Fibroblast of the conjunctiva (primary cell): Measurements from ENCODE around the gene ZNF536.

ENCODE experiments used
- DNase-seq: peaks from one replicate; pipeline ENCODE4 v3.0.0-alpha.2; 2010; ENCODE audit warnings: low read depth

ZNF536 gene

DNA sequence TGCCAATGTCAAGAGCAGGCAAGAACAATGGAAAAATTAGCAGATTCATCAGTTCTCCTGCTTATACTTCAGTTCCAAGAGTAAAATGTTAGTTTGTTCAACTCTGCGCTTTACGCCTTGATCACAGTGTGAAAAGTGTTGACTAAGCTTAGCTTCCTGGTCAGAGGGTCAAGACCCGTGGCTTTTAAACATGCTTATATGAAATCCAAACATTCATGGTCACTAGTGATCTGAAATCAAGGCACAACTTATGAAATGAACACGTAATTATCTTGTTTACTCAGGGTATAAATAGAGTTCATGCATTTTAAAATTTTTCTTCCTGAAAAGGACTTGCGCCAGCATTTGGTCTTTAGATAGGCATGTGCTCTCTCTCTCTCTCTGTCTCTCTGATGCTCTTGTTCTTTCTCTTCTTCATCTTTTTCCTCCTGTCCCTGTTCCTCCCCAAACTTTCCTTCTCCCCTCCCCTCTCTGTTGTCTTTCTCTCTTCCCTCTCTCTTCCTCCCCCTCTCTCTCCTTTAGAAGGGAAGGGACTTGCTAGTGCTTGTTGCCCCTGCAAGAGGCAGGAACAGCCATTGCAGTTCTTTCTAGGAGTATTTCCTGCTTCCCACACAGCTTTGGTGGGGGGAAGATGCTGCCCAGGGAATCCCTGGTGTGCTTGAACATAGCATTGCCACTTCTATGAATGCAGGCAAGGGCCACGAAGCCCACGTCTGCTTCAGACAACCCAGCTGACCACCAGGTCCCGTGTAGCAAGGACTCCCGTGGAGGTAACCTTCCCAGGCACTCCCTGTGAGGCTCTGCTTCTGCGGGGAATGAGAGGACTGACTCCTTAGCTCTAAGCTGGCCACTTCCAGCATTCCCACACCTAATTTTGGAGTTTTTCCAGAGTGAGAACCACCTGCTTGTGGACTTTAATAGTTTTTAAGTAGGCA is 7.1 kb upstream of the ZNF536 start:
- DNase-seq: no peak

- DNase-seq: no peak
Measured at GRCh38 chr19:30366282-30366681, 5.9 kb upstream of the ZNF536 start.

DNA sequence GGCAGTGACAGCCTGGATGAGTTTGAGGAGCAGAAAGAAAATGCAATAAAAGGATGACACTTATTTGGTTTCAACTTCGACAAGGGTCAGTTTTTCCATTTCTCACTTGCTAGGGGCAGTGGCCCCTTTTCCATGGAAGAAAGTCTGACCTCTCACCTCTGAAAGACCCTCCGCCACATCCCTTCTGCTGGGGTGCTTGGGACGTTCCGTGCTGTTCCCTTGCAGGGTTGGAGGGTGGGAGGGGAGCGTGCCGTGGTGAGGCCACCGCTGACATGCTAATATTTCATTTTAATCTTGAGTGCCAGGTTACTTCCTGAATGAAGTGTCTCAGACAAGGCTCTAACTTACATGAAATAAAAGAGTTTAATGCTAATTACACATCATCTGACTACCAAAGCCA is 5.2 kb upstream of the ZNF536 start:
- no peak for DNase-seq

DNA sequence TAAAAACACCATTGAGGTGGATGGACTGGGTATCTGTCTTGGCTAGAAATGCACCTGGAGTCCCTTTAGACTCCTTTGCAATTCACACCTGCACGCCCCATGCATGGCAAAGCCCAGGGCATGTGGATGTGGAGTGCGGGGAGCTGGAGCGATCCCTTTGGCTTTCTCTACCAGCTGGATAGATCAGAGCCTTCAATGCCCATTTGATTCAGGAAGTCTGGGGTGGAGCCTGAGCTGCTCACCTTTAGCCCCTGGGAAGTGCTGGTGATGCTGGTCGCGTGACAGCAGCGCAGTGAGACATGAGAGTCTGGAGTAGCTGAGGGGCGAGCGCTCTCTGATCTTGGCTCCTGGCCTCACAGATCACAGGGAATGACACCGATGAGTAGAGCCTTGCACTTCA is 4.8 kb upstream of the ZNF536 start:
- no peak for DNase-seq

DNA sequence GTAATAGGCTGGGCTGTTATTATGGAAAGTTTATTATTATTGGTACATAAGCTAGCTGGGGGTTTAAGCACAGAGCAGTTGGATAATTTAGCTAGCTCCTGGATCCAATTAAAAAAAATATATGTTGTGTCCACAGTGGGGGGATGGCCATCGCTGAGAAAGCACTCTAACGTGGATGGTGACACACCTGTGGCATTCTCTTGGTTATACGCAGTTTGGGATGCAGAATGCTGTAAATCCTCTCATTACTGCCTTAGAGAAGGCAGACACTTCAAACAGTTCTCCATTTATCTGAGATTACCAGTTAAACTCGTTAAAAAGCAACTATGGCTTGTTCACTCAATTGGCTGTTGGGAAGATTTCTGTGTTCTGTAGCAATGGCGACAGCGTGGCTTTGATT is 2.4 kb upstream of the ZNF536 start:
- DNase-seq: no peak

- DNase-seq: no peak
Measured at GRCh38 chr19:30371161-30371836, 885 bp upstream of the ZNF536 start.

- no peak for DNase-seq
Measured at GRCh38 chr19:30373593-30373992, 1.4 kb downstream of the ZNF536 start.

DNA sequence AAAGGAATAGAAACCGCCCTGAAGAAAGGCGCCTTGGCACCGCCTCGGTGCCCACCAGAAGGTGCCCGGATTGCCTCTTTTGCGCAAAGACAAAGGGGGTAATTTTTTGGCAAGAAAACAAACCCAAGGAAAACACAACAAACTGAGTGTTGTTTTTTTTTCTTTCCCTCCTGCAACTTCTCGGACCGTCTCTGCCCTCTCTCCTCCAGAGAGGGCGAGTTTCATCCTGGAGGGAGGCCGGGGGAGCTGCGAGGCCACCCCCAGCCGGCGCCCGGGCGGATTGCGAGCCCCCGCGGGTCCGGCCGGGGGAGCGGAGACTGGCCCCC is 2.3 kb downstream of the ZNF536 start:
- DNase-seq: no peak

- no peak for DNase-seq
Measured at GRCh38 chr19:30374865-30375552, 2.8 kb downstream of the ZNF536 start.

DNA sequence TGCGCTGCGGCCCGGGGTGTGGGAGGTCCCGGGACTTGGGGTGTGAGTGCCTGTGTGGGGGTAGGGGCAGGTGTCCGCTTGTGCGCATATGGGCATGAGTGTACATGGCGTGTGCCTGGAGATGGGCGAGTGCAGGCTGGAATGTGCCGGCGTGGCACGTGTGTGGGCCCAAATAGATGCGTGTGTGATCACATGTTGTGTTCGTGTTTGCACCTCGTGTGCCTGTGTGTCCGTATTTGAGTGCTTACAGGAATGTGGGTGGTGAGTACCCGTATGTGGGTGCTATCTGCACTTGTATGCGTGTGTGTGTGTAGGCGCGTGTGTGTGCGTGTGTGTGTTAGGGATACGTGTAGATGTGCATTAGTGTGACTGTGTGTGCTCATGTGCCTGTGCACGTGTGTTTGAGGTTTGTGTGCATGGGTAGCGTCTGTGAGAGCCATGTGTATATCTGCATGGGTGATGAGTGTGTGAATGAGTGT is 3.4 kb downstream of the ZNF536 start:
- DNase-seq: no peak

DNA sequence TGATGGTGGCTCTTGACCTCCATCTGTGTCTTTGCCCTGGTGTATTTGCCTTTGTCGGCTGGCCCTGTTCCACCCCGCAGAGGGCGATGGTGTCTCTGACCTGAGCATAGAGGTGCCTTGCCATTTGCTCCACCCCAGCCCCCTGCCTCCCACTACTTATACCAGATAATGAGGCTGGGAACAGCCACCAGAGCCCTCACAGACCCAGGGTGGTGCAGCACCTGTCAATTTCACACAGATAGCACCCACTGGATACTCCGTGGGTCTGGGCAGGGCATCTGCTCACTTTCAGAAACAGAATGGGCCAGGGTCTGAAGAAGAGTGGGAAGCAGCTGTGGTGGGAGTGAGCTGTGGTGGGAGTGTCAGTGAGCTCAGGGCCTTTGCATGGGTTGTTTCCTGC is 4.1 kb downstream of the ZNF536 start:
- DNase-seq: no peak

DNA sequence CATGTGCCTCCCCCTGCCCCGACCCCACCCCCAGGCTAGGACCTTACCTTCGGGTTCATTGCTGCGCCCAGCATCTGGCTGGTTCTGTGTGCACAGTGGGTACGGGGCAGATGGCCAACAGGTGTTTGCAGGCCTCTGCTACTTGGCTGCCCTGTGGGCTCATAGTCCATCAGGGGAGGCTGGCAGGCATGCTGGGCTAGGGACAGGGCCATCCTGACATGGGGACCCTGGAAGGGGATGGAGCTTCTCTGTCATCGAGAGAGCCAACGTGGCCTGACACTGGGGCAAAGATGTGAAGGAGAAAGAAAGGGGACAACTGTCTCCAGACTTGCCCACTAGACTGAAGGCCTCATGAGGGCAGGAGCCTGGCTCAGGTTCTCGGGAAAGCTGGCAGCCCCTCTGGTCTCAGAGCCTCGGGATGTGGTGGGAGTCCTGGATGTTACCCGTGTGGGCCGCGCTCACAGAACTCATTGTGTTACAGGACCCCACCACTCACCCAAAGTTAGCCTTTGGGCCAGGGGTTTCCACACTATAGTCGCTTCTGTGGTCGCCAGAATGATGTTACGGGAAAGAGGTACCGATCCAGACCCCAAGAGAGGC is 4.7 kb downstream of the ZNF536 start:
- no peak for DNase-seq

DNA sequence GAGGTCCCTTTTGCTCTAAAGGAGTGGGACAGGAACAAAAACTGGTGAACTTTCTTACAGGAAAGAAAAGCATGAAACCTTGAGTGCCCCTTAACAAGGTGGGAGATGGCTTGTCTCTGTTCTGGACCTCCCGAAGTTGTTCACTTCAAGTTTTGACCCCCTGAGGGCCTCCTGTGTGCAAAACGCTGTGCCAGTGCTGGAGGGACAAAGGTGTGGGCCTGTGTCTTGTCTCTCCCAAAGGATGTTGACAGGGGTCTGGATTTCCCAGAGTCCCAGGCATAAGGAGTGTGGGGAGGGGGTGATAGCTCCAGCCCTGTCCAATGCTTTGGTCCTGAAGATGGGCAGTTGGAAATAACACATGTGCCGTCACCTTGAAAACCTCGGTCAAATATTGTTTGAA is 6.5 kb downstream of the ZNF536 start:
- DNase-seq: no peak

DNA sequence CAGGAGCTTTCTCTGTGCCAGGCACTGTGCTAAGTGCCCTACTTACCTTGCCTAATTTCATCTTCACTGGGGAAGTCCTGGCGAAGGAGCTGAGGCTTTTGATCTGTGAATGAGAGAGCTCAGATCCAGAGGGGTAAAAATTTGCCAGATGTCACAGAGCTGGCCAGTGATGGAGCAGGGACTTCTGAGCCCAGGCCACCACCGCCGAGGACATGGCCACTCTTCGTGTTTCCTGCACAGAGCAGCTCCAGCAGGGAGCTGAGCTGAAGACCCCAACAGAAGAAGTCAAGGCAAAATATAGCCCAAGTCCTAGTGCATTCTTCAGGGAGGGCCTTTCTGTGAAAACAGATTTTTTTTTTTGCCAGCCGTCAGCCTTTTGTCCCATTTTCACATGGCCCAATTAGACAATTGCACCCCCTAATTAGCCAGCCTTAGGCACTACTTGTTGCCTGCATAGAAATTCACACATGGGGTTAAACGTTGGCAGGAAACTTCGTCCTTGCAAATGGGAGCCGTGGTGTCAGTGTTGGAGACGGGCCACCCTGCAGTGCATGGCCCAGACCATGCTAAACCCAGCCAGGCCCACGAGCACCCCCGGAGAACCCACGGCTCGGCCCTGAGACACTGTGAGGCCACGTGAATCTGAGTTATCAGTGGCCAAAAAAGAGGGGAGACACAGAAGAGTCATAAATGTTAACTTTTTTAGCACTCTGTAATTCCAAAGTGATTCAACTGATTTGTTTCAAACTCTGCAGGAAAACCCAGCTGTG is 7.8 kb downstream of the ZNF536 start:
- DNase-seq: no peak

GRCh38 chr19:30381366-30381765 is 9.2 kb downstream of the ZNF536 start:
- no peak for DNase-seq

- no peak for DNase-seq
Measured at GRCh38 chr19:30385174-30385573, 13.0 kb downstream of the ZNF536 start.

DNA sequence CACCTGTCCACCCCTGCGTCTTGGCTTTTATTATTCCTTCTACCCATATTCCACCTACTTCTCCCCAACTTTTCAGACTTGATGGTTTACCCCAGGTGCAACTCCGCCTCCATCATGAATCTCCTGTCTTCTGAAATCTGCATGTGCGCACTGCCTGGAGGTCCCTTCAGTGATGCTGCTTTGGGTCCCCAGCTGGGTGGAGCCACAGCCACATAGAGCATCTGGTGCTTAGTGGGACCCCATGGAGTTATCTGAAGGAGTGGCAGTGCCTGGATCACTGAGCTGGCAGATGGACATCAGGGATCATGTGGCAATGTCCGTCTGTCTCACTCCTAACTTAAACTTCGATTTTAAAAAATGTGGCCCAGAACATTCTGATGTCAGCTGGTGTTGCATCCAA is 13.5 kb downstream of the ZNF536 start:
- no peak for DNase-seq

GRCh38 chr19:30386551-30387143 is 14.5 kb downstream of the ZNF536 start:
- DNase-seq: no peak

- DNase-seq: no peak
Measured at GRCh38 chr19:30387311-30388115, 15.3 kb downstream of the ZNF536 start.

- DNase-seq: no peak
Measured at GRCh38 chr19:30388327-30388726, 16.1 kb downstream of the ZNF536 start.
